Activated B cell treated with CpG ODN at 0.5 μM for 24 hours (primary cell): ENCODE data around the gene MALSU1. TPM values are rescaled to one million over a fixed set of nuclear protein-coding genes. Genes with fewer than 3 reads are reported as not detected.

Experiments used
- ATAC-seq: fragments of 200-7000 bp; cut with Tn5 transposase; one replicate; pipeline ENCODE4 v1.10.0; 2021; ENCODE audit warnings: low read depth, mild to moderate bottlenecking, moderate library complexity
- CTCF ChIA-PET: fragments of 350-600 bp; sonication (Branson Sonifier 250); formaldehyde crosslinking; loops from one replicate; lab custom pipeline; 2021; ENCODE audit warnings: antibody characterized with exemption; lab: Charles Lee
- POLR2A ChIA-PET: fragments of 350-600 bp; sonication (Branson Sonifier 250); formaldehyde crosslinking; loops from one replicate; lab custom pipeline; 2021; ENCODE audit warnings: antibody characterized with exemption; lab: Charles Lee
- DNase-seq: peaks from one replicate; pipeline ENCODE4 v3.0.0; 2022
- H3K27ac Mint-ChIP-seq: one replicate; pipeline ENCODE4 v1.8.0; 2020; ENCODE audit warnings: mixed read lengths
- H3K27me3 Mint-ChIP-seq: one replicate; pipeline ENCODE4 v1.8.0; 2021; ENCODE audit warnings: mixed read lengths
- H3K36me3 Mint-ChIP-seq: one replicate; pipeline ENCODE4 v1.8.0; 2021; ENCODE audit warnings: low read depth, mixed read lengths
- H3K4me1 Mint-ChIP-seq: one replicate; pipeline ENCODE4 v1.8.0; 2021; ENCODE audit warnings: mixed read lengths
- H3K4me3 Mint-ChIP-seq: one replicate; pipeline ENCODE4 v1.8.0; 2020; ENCODE audit warnings: mild to moderate bottlenecking, mixed read lengths
- H3K9me3 Mint-ChIP-seq: one replicate; pipeline ENCODE4 v1.8.0; 2020; ENCODE audit warnings: mixed read lengths
- CTCF ChIP-seq: fragments of 200-600 bp; IDR thresholded peaks from one replicate; pipeline ENCODE4 v1.8.0; 2022; ENCODE audit warnings: antibody characterized with exemption, mild to moderate bottlenecking
- intact Hi-C: fragments of 100-400 bp; cut with micrococcal nuclease; formaldehyde crosslinking; loops from one replicate; pipeline ENCODE4 v1.15.1; 2024
- total RNA-seq: library from RNA; stranded (reverse); gene quantifications from 2 replicates; pipeline ENCODE4 v1.2.3, GENCODE V29; 2022

MALSU1 gene
- total RNA-seq, 1 donor from 2014 or later, result 42.6 TPM

DNA sequence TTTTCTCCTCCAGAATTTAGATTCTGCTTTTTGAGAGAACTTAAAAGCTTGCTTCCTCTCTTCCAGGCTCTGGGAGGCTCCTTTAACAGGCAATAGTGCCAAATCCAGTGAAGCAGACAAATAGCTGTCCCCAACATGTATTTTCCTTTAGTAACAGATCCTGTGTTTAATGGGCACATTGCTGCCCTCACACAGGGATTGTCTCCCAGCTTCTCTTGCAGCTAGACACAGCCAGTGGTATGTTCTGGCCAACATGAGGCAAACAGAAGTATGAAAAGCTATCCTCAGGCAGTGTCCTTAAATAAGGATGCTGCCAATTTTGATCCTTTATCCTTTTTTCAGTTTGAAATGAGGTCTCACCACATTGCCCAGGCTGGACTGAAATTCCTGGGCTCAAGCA is 38.2 kb downstream of the MALSU1 start:
- H3K27me3 Mint-ChIP-seq, result no peaks in the 10 kb centered on the region
- H3K27ac Mint-ChIP-seq, result no peak overlapping the region
- no peak for TF ChIP-seq CTCF
- ATAC-seq (no peak), DNase-seq (no peak)
- H3K36me3 Mint-ChIP-seq, result peaks cover 5% of the 10 kb centered on the region
- ChIA-PET POLR2A (no interaction called here), CTCF (no interaction called here)
- H3K9me3 Mint-ChIP-seq, result no peaks in the 10 kb centered on the region
- peaks cover 2% of the 10 kb centered on the region for H3K4me1 Mint-ChIP-seq
- intact Hi-C loops, result no loop called here
- no peak overlapping the region for H3K4me3 Mint-ChIP-seq

- ChIA-PET CTCF (no interaction called here), POLR2A (no interaction called here)
- Mint-ChIP-seq H3K9me3 (no peaks in the 10 kb centered on the region), H3K36me3 (peaks cover 5% of the 10 kb centered on the region), H3K27ac (no peak overlapping the region), H3K27me3 (no peaks in the 10 kb centered on the region), H3K4me3 (no peak overlapping the region), H3K4me1 (peaks cover 2% of the 10 kb centered on the region)
- DNase-seq (no peak), ATAC-seq (no peak)
- intact Hi-C loops, result no loop called here
- no peak for TF ChIP-seq CTCF
These were observed 39.3 kb downstream of the MALSU1 start for GRCh38 chr7:23338439-23338838.

- ChIA-PET CTCF (no interaction called here), POLR2A (no interaction called here)
- intact Hi-C loops, result no loop called here
These were observed 39.7 kb downstream of the MALSU1 start for GRCh38 chr7:23338863-23339262.

DNA sequence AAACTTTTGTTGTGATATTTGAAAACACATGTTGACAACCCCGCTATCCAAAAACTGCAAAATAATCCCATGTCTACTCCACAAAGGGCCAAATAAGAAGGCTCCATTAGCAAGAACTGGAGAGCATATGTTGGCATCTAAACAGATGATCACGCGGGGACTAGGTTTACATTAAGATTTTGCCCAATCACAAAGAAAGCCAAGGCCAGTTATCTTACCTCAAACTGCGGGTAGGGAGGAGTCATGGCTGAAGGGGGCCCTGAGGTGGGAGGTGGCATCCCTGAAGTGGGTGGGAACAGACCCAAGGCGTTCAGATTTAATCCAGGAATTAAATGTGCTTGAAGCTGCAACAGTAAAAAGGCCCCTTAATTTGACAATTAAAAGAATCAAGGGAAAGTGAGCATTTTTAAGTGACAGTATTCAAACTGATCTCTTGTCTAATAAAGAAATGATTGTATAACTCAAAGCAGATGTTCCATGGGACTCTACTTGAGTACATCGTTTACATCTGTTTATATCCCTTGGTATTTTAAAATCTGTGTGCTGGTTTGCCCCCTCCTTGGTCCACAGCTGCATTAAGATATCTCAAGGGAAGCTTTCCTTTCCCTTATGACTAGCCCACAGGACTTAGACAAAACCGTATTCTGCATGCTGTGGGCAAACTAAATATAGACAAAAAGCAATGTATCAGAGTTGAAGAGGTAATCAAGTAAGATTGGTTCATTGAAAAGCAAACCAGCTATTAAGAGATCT is 42.9 kb downstream of the MALSU1 start:
- Mint-ChIP-seq H3K36me3 (peaks cover 7% of the 10 kb centered on the region), H3K4me3 (no peak overlapping the region), H3K27me3 (no peaks in the 10 kb centered on the region), H3K4me1 (peaks cover 21% of the 10 kb centered on the region), H3K9me3 (no peaks in the 10 kb centered on the region), H3K27ac (no peak overlapping the region)
- no peak for DNase-seq
- no peak for ATAC-seq
- TF ChIP-seq CTCF, result no peak
- intact Hi-C loops, result no loop called here
- ChIA-PET CTCF (interaction anchor here (2.1 kb wide), 1 partner anchor 16 kb away, joined by 7 read pairs; no protein-coding TSS in a partner anchor), POLR2A (no interaction called here)

More at GRCh38 chr7:23338863-23339262, 39.7 kb downstream of the MALSU1 start:
- H3K27me3 Mint-ChIP-seq, result no peaks in the 10 kb centered on the region
- H3K36me3 Mint-ChIP-seq, result peaks cover 5% of the 10 kb centered on the region
- H3K9me3 Mint-ChIP-seq, result no peaks in the 10 kb centered on the region
- no peak overlapping the region for H3K27ac Mint-ChIP-seq
- no peak for ATAC-seq
- H3K4me1 Mint-ChIP-seq, result peaks cover 2% of the 10 kb centered on the region
- DNase-seq, result no peak
- no peak for TF ChIP-seq CTCF
- no peak overlapping the region for H3K4me3 Mint-ChIP-seq

DNA sequence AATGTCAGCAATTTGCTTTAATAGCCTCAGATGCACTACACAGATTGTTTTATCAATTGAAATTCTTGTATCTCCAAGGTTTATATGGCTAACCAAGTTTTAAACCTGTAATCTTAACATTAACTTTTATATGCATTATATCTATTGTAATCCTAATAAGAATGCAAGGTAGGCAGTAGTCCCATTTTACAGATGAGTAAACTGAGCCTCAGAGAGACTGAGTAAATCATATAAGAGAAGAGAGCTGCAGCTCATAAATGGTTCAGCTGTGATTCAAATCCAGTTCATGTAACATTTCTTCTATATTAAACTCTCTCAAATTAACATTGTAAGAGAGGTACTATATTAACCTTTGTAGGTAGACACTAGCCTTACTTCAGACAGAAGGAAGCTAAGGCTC is 44.0 kb downstream of the MALSU1 start:
- ChIA-PET CTCF (interaction anchor here (1.0 to 2.1 kb wide), 2 partner anchors 15 to 362 kb away, joined by 3 to 7 read pairs; no protein-coding TSS in a partner anchor), POLR2A (no interaction called here)
- DNase-seq, result no peak
- intact Hi-C loops, result no loop called here
- H3K27me3 Mint-ChIP-seq, result no peaks in the 10 kb centered on the region
- peaks cover 30% of the 10 kb centered on the region for H3K4me1 Mint-ChIP-seq
- H3K4me3 Mint-ChIP-seq, result no peak overlapping the region
- H3K9me3 Mint-ChIP-seq, result no peaks in the 10 kb centered on the region
- ATAC-seq, result no peak
- no peak for TF ChIP-seq CTCF
- H3K27ac Mint-ChIP-seq, result no peak overlapping the region
- H3K36me3 Mint-ChIP-seq, result peaks cover 2% of the 10 kb centered on the region
